ENCODE results near the gene TMEM131L.

GRCh38 chr4:153517159-153517558, 51.0 kb downstream of the TMEM131L start:
- TF ChIP-seq TAF1 (IDR thresholded peaks at IDR 0.05; ENCODE audit: low read depth): no peak
- TF ChIP-seq RAD21 (IDR thresholded peaks at IDR 0.05; ENCODE audit: low read depth): no peak
- no peak for TF ChIP-seq EP300 (IDR thresholded peaks at IDR 0.05; ENCODE audit: borderline replicate concordance)
- TF ChIP-seq EGR1 (IDR thresholded peaks at IDR 0.05): no peak
- TF ChIP-seq MAX (IDR thresholded peaks at IDR 0.05): no peak
- TF ChIP-seq, protein P1, sequence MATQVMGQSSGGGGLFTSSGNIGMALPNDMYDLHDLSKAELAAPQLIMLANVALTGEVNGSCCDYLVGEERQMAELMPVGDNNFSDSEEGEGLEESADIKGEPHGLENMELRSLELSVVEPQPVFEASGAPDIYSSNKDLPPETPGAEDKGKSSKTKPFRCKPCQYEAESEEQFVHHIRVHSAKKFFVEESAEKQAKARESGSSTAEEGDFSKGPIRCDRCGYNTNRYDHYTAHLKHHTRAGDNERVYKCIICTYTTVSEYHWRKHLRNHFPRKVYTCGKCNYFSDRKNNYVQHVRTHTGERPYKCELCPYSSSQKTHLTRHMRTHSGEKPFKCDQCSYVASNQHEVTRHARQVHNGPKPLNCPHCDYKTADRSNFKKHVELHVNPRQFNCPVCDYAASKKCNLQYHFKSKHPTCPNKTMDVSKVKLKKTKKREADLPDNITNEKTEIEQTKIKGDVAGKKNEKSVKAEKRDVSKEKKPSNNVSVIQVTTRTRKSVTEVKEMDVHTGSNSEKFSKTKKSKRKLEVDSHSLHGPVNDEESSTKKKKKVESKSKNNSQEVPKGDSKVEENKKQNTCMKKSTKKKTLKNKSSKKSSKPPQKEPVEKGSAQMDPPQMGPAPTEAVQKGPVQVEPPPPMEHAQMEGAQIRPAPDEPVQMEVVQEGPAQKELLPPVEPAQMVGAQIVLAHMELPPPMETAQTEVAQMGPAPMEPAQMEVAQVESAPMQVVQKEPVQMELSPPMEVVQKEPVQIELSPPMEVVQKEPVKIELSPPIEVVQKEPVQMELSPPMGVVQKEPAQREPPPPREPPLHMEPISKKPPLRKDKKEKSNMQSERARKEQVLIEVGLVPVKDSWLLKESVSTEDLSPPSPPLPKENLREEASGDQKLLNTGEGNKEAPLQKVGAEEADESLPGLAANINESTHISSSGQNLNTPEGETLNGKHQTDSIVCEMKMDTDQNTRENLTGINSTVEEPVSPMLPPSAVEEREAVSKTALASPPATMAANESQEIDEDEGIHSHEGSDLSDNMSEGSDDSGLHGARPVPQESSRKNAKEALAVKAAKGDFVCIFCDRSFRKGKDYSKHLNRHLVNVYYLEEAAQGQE (IDR thresholded peaks at IDR 0.05; ENCODE audit: low read depth): no peak
- TF ChIP-seq YY1 (IDR thresholded peaks at IDR 0.05; ENCODE audit: low read depth): no peak

All from Ishikawa (cell line).